Activated T-helper 17 cell treated with anti-CD3 and anti-CD28 coated beads, Interleukin-2, amount 50 U/mL, for 72 hours (primary cell): Measurements from ENCODE around the gene KRT222. TPM values are rescaled to one million over a fixed set of nuclear protein-coding genes. Genes with fewer than 3 reads are reported as not detected.

Experiments
- ATAC-seq: fragments of 150-1000 bp; cut with Tn5 transposase; replicated peaks from 2 replicates; pipeline ENCODE4 v1.10.0; 2021; ENCODE audit warnings: mild to moderate bottlenecking, moderate library complexity
- H3K27ac Mint-ChIP-seq: one replicate; pipeline ENCODE4 v1.8.0; 2022; ENCODE audit warnings: mixed read lengths
- H3K27me3 Mint-ChIP-seq: one replicate; pipeline ENCODE4 v1.8.0; 2022; ENCODE audit warnings: mixed read lengths
- H3K36me3 Mint-ChIP-seq: one replicate; pipeline ENCODE4 v1.8.0; 2022; ENCODE audit warnings: low read depth, mild to moderate bottlenecking, mixed read lengths
- H3K4me1 Mint-ChIP-seq: one replicate; pipeline ENCODE4 v1.8.0; 2022; ENCODE audit warnings: mixed read lengths
- H3K4me3 Mint-ChIP-seq: one replicate; pipeline ENCODE4 v1.8.0; 2022; ENCODE audit warnings: mild to moderate bottlenecking, mixed read lengths
- H3K9me3 Mint-ChIP-seq: one replicate; pipeline ENCODE4 v1.8.0; 2022; ENCODE audit warnings: mixed read lengths
- total RNA-seq, 2 donors: library from RNA; stranded (reverse); gene quantifications; one replicate each; pipeline ENCODE4 v1.2.3, GENCODE V29; 2022

The KRT222 gene
- total RNA-seq, 2 donors from 2014 or later = not detected

GRCh38 chr17:40679523-40679907 is 14.5 kb upstream of the KRT222 start:
- Mint-ChIP-seq H3K36me3 (no peaks in the 10 kb centered on the region), H3K9me3 (no peaks in the 10 kb centered on the region)

GRCh38 chr17:40678902-40679522 is 14.0 kb upstream of the KRT222 start:
- Mint-ChIP-seq H3K9me3 (no peaks in the 10 kb centered on the region), H3K27ac (no peak overlapping the region), H3K4me3 (no peak overlapping the region), H3K4me1 (no peaks in the 10 kb centered on the region), H3K27me3 (peaks cover 22% of the 10 kb centered on the region), H3K36me3 (no peaks in the 10 kb centered on the region)
- ATAC-seq = no peak

More at GRCh38 chr17:40679523-40679907, 14.5 kb upstream of the KRT222 start:
- H3K27ac Mint-ChIP-seq = no peak overlapping the region
- H3K27me3 Mint-ChIP-seq = peaks cover 19% of the 10 kb centered on the region
- H3K4me3 Mint-ChIP-seq = no peak overlapping the region
- no peaks in the 10 kb centered on the region for H3K4me1 Mint-ChIP-seq
- no peak for ATAC-seq

DNA sequence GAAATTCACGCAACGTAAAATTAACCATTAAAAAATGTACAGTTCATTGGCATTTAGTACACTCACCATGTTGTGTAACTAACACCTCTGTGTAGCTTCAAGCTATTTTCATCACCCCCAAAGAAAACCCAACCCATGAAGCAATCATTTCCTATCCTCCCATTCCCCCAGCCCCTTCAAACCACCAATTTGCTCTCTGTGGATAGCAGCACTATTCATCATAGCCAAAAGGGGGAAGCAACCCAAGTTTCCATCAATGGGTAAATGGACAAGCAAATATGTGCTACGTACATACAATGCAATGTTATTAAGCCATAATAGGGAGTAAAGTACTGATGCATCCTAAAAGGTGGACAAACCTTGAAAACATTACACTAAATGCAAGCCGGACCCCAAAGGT is 10.9 kb upstream of the KRT222 start:
- H3K4me1 Mint-ChIP-seq = no peaks in the 10 kb centered on the region
- ATAC-seq = no peak
- no peak overlapping the region for H3K27ac Mint-ChIP-seq
- H3K27me3 Mint-ChIP-seq = peaks cover 23% of the 10 kb centered on the region
- H3K9me3 Mint-ChIP-seq = no peaks in the 10 kb centered on the region
- no peak overlapping the region for H3K4me3 Mint-ChIP-seq
- no peaks in the 10 kb centered on the region for H3K36me3 Mint-ChIP-seq

DNA sequence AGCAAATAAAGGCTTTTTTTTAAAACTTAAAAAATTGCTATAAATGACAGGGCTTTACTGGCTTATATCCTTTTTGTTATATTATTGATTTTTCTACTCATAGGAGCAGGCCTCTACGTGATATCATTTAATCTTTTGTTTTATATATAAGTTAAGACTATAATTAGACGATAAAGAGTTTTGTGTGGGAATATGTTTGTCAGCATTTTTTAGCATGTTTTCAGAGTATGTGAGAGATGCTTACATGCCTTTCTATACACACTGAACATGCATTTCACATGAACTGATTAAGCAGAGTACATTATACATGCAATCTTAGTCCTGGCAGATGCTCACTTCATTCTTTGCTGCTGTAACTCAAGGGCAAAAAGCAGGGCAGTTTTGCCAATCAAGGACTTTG is 7.7 kb upstream of the KRT222 start:
- Mint-ChIP-seq H3K9me3 (no peaks in the 10 kb centered on the region), H3K27me3 (peaks cover 19% of the 10 kb centered on the region), H3K4me1 (no peaks in the 10 kb centered on the region), H3K4me3 (no peak overlapping the region), H3K27ac (no peak overlapping the region), H3K36me3 (no peaks in the 10 kb centered on the region)
- ATAC-seq = no peak

GRCh38 chr17:40671282-40671681 is 6.3 kb upstream of the KRT222 start:
- ATAC-seq = no peak
- Mint-ChIP-seq H3K9me3 (no peaks in the 10 kb centered on the region), H3K4me3 (no peak overlapping the region), H3K27ac (no peak overlapping the region), H3K36me3 (no peaks in the 10 kb centered on the region), H3K27me3 (peaks cover 9% of the 10 kb centered on the region), H3K4me1 (no peaks in the 10 kb centered on the region)

DNA sequence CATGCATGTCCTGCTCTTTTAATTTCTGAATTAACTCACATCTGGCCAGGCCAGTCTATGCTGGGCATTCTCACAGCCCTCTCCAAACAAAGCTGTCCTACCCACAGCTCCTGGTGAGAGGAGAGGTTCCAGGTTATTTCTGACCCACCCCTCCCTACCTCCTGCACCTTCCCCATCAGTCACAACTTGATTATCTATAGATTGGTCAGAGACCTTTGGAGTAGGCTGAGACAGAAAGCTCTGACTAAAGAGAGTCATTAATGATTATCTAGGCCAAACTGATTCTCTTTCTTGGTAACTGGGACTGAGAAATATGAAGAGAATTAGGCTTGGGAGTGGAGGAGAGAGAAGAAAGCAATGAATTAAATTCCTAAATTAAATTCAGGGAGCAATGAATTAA is 1.4 kb upstream of the KRT222 start:
- no peaks in the 10 kb centered on the region for H3K9me3 Mint-ChIP-seq
- H3K4me3 Mint-ChIP-seq = no peak overlapping the region
- no peak overlapping the region for H3K27ac Mint-ChIP-seq
- peaks cover 17% of the 10 kb centered on the region for H3K27me3 Mint-ChIP-seq
- no peaks in the 10 kb centered on the region for H3K36me3 Mint-ChIP-seq
- ATAC-seq = no peak
- H3K4me1 Mint-ChIP-seq = no peaks in the 10 kb centered on the region

- no peak for ATAC-seq
- Mint-ChIP-seq H3K4me1 (no peaks in the 10 kb centered on the region), H3K4me3 (no peak overlapping the region), H3K27me3 (peaks cover 21% of the 10 kb centered on the region), H3K27ac (no peak overlapping the region), H3K36me3 (no peaks in the 10 kb centered on the region), H3K9me3 (no peaks in the 10 kb centered on the region)
These were observed 1.7 kb downstream of the KRT222 start for GRCh38 chr17:40663252-40663651.

DNA sequence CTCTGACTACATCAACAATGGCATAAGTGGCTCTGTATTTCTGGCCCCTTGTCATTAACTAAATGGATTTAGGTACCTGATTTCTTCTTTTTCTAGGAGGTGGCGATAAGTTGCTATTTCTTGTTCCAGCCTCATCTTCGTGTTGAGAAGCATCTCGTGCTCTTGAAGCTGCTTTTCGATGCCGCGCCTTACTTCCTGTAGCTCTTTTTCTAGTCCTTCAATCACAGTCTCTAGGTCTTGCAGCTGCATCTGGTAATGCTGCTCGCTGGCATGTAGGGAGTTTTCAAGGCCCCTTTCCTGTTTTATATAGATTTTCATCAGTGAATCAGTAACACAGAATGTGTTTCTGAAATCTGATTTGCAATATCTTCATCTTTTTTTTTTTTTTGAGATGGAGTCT is 5.1 kb downstream of the KRT222 start:
- H3K27ac Mint-ChIP-seq = no peak overlapping the region
- no peak for ATAC-seq
- H3K4me1 Mint-ChIP-seq = no peaks in the 10 kb centered on the region
- no peaks in the 10 kb centered on the region for H3K9me3 Mint-ChIP-seq
- H3K36me3 Mint-ChIP-seq = no peaks in the 10 kb centered on the region
- peak overlapping the region; percentile 9 for H3K4me3 Mint-ChIP-seq
- H3K27me3 Mint-ChIP-seq = peaks cover 11% of the 10 kb centered on the region

DNA sequence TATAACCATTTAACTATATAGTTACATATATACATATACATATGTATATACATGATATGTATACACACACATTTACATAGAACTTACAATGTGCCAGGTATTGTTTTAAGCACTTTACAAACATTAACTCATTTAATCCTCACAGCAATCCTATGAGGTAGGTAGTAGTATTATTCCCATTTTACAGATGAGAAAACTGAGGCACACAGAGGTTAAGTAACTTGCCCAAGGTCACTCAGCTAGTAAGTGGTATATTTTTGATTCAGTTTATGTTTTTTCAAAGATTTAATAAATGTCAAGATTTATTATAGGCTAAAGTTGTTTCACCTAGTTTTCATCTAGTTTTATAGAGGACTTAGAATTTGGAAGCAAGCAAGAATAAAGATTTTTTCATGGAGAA is 6.6 kb downstream of the KRT222 start:
- Mint-ChIP-seq H3K4me3 (no peak overlapping the region), H3K9me3 (no peaks in the 10 kb centered on the region), H3K4me1 (no peaks in the 10 kb centered on the region), H3K27me3 (peaks cover 8% of the 10 kb centered on the region), H3K36me3 (no peaks in the 10 kb centered on the region), H3K27ac (no peak overlapping the region)
- ATAC-seq = no peak

DNA sequence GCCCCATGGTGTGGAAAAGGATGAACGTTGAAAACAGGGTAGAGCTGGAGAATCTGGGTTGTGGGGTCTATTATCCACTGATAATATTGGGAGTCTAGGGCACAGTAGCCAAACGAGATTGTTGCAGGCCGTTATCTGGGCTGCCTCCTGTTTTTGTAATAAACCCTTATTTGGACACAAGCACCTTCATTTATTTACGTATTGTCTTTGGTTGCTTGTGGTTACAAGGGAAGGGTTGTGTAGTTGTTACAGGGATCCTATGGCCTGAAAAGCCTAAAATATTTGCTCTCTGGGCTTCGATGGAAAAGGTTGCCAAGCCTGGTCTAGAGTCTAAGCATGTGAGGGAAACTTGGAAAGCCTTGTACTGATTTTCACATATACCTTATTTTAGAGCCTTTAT is 13.0 kb downstream of the KRT222 start:
- Mint-ChIP-seq H3K4me1 (peaks cover 5% of the 10 kb centered on the region), H3K27me3 (no peaks in the 10 kb centered on the region), H3K36me3 (peaks cover 7% of the 10 kb centered on the region), H3K27ac (no peak overlapping the region), H3K4me3 (no peak overlapping the region), H3K9me3 (no peaks in the 10 kb centered on the region)
- ATAC-seq = no peak

GRCh38 chr17:40648384-40648968 is 16.5 kb downstream of the KRT222 start:
- Mint-ChIP-seq H3K36me3 (peaks cover 34% of the 10 kb centered on the region), H3K27me3 (no peaks in the 10 kb centered on the region), H3K27ac (peak overlapping the region; percentile 96), H3K9me3 (no peaks in the 10 kb centered on the region), H3K4me3 (peak overlapping the region; percentile 89), H3K4me1 (peaks cover 18% of the 10 kb centered on the region)
- peak; percentile 37 for ATAC-seq

DNA sequence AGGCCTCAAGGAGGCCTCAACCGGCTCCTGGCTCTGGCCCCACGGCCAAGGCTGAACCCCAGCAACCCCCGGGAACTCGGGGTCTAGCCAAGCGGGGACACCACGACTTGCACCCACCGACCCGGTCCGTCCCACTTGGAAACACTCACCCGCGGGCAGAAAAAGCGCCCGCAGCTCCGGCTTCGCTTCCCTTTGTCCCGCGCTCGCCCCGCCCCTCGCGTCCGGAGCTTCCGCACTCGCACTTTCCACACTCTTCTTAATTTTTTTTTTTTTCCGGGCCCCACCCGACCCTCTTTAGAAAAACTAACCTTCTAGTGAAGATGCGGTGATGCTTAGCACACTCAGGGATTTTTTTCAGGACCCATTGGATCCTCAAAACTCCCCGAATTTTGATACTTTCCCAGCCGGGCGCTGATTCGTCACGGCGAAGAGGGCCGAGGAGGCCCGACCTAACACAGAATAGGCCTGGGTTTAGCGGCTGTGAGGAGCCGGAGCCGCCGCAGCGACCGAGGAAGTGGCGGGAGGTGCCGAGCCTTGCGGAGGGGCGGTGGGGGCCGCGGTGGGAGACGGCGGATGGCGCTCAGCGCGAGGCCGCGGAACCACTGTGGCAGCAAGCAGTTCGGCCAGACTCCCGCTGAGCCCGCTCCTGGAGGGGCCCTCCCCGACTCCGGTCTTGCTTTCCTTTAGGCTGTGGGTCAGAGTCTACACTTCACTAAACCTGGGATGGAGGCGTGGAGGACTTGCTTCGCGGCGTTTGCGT is 17.2 kb downstream of the KRT222 start, which contains the start of gene SMARCE1:
TSS of gene SMARCE1 (minus strand) at position 195 of the 760 bp plus-strand sequence. CDS start 2,016 bp downstream, outside the sequence.
- Mint-ChIP-seq H3K27me3 (no peaks in the 10 kb centered on the region), H3K4me3 (peak within 1 kb of the TSS; percentile 89), H3K36me3 (peaks cover 41% of the 10 kb centered on the region), H3K27ac (peak within 1 kb of the TSS; percentile 96), H3K9me3 (no peaks in the 10 kb centered on the region), H3K4me1 (peaks cover 22% of the 10 kb centered on the region)
- peak; percentile 83 for ATAC-seq

DNA sequence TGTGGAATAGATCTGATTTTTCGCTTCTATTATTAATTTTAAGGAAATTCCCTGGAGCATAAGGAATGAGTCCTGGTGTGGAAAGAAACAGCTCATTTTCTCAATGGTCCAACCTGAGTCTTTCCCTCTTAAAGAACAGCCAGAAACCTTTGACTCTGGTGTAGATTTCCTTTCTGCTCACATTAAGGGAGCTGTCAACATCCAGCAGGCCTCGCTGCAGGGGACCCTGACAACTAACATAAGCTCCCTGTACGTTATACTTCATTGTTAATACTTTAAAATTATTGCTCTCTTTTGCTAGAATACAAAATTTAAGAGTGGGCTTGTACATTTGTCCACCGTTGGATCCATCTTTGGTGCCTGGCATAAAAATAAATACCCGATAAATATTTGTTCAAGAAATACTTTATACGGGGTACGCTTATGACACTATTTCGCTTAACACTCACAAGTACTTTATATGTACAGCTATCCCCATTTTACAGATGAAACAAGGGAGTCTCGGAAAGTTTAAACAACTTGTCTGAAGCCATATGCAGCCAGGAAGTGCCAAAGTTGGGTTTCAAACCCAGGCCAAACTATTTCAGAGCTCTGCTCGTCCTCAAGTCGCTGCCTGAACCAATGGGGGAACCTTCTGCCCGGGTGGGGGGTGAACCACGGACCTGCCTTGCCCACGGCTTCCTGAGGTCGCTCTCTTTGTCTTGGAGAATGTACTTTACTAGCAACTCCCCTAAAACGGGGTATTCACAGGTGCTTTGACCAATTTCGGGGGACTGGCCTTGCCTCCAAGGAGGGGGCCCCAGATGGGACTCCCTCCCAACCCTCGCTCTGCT is 18.0 kb downstream of the KRT222 start:
- Mint-ChIP-seq H3K4me3 (peak overlapping the region; percentile 89), H3K36me3 (peaks cover 49% of the 10 kb centered on the region), H3K27me3 (no peaks in the 10 kb centered on the region), H3K9me3 (no peaks in the 10 kb centered on the region), H3K4me1 (peaks cover 28% of the 10 kb centered on the region), H3K27ac (peak overlapping the region; percentile 96)
- ATAC-seq = peak; percentile 57

DNA sequence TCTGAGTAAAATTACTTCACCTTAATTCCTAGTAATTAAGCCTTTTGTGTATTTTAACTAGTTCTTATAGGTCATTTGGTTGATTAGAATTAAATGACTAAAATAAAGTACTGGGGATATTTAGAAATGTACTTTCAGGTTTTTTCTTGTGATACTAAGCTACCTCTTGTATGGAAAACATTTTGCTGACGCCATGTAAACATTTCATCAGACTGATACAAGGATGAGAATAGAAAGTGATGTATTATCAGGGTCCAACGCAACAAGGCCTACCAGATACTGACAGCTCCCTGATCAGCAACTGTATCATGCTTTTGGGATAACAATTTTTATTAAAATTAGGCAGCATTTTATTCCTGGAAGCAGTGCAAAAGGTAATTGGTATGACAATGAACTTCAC is 19.0 kb downstream of the KRT222 start:
- H3K27ac Mint-ChIP-seq = peak overlapping the region; percentile 96
- ATAC-seq = no peak
- no peaks in the 10 kb centered on the region for H3K9me3 Mint-ChIP-seq
- H3K27me3 Mint-ChIP-seq = no peaks in the 10 kb centered on the region
- H3K4me3 Mint-ChIP-seq = peak overlapping the region; percentile 89
- peaks cover 59% of the 10 kb centered on the region for H3K36me3 Mint-ChIP-seq
- peaks cover 31% of the 10 kb centered on the region for H3K4me1 Mint-ChIP-seq
